GM18505 (cell line): Measurements from ENCODE around the gene MRPL27.
"Not testable (repeated sequence)": the region's sequence is repeated elsewhere in the genome, so short reads cannot be mapped to it uniquely, and the experiment has no call there.

Experiments used
- ATAC-seq: cut with Tn5 transposase; IDR thresholded peaks from one replicate; pipeline ENCODE4 v1.9.1; 2021; ENCODE audit not compliant: unreplicated experiment
- POLR2A ChIP-seq: IDR thresholded peaks from 4 replicates; pipeline ENCODE4 v1.6.1; 2011; ENCODE audit warnings: borderline replicate concordance; ENCODE audit not compliant: insufficient read depth, insufficient read length; ENCODE audit errors: extremely low read depth

Gene MRPL27

DNA sequence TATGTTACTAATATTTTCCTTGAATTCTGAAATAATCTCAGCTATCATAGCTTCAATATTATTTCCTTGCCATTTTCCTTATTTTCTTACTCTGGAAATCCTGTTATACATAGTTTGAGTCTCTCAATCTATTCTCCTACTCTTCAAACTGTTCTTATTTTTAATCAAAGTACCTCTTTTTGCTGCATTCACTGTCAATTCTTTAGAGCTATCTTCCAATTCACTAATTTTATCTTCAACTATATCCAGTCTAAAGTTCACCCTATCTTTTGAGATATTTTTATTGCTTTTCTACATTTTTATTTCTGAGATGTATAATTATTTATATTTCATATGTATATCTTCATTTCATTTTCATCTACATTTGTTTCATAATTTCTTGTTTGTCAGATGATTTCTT is 34.3 kb downstream of the MRPL27 start:
- TF ChIP-seq POLR2A = no peak
- no peak for ATAC-seq

DNA sequence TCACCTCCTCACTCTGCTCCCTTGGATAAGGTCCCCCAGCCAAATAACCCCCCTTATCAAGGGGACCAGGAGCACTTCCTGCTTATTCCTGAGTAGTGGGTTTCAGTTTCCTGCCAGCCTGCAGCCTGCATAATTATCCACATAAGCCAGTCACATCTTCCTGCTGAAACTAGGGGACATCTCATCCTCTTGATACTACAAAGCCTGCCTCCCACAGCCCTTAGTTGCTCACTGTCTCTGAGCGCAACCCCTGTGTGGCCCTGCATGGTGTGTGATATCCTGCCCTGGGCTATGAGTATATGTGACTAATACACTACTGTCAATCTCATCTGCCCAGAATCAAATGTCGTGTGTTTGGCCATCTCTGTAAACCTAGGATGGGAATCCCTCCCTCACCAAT is 35.0 kb downstream of the MRPL27 start:
- no peak for TF ChIP-seq POLR2A
- ATAC-seq = no peak

DNA sequence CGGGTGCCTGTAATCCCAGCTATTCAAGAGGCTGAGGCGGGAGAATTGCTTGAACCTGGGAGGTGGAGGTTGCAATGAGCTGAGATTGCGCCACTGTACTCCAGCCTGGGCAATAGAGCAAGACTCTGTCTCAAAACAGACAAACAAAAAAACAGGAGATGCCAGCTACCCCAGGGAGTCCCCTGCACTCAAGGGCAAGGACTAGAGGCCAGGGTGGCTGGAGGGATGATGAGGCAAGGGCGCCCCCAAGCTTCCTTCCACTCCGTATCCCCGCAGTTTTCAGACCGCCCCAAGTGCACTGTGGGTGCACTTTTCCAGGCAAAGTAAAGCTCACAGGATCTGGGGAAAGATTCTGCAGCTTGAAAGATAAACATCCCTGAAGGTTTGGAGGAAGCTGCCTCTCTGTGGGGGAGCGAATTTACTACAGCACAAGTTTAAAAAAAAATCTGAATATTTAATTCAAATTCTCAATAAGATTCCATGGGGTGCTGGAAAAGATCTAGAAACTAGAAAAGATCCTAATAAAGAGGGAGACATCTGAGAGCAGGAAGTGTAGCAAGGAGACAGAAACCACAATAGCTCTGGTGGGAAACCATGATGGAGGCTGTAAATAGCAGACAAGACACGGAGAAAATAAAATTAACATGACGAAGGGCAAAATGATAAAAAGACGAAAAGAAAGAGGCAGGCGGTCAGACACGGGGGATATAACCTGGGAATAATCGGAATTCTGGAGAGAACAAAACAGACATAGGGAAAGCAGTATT is 39.5 kb downstream of the MRPL27 start:
- ATAC-seq = not testable (repeated sequence)

DNA sequence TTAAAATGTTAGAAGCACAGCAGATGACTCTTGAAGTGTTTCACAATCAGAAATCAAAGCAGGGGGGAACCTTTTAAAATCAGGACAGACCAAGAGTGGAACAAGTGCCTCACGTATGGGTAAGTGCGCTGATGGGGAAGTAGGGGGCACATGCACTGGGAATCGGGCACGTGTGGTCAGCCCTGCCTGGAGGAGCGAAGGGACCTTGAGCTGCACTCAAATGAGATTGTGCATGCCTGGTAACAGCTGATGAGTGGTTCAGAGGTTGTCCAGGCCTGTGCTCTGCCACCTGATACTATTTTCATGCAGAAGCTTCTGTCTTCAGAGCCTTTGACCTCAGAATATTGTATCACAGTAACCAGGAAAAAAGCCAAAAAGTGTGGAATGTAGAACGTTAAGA is 40.8 kb downstream of the MRPL27 start:
- no peak for ATAC-seq
- no peak for TF ChIP-seq POLR2A

DNA sequence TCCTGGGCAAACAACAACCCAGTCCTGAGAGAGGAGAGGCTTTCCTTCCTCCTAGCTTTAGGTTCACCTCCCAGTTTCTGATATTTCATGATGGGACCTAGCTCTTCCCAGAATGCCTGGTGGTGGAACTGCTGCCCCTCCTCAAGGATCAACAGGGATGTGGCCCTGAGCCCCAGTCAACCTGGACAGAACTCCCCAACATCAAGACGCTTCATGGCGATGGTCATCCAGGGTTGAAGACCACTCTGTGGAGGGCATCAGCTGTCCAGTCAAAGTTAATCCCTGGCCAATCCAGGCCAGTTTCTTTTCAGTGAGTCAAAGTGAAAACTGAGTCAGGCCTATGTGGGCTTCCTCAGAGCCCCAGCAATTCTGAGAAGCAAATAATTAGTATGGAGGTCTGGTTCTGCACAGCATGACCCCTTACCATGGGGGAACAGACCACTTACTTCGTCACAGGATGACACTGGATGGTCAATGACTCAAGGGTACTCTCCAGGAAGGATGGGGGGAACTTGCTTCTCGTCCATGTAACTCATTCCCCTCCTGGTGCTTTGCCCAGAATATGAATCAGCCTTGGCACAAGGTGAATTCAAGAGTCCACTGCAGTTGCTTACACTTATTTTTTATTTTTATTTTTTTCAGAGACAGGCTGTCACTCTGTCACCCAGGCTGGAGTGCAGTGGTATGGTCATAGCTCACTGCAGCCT is 41.7 kb downstream of the MRPL27 start:
- no peak for ATAC-seq
- no peak for TF ChIP-seq POLR2A

DNA sequence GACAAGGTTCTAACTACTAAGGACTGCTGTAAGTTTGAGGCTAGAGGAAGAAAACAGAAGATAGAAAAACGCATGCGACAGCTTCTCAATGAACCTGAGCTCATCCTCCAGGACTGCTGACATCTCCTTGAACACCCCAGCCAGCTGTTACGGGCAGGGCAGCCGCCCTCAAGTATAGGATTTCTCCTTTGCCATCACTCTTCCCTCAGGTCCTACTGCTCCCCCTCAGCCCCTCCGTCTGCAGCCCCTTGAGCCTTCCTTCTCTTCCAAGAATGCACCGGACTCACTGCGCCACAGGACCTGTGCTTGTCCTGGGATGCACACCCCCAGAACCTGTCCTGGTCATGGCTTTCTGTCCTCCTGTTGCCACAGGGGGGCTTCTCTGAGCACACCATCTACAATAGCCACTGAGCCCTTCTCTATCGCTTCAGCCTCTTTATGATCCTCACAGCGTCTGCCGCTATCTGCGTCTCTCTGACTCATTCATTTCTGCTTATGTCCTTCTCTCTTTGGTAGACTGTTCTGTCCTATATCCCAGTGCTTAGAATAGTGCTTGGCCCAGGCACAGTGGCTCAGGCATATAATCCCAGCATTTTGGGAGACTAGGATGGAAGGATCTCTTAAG is 42.7 kb downstream of the MRPL27 start:
- no peak for TF ChIP-seq POLR2A
- ATAC-seq = no peak

DNA sequence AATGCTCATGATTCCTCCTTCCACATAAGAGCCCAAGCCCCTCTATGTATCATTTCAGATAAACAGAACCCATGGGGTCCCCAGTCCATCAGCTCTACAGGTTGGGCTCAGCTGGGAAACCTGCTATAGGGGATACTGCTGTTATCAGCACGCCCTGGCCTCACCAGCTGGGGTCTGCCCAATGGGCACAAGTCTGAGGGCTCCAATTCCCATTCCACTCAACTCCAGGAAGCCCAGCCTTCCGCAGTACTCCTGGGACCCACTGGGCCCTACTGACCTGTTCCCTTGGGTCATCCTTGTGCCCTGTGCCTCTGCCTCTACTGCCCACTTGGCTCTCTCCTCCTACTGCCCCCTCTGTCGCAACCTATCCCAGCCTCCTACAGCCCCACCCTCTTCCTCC is 43.3 kb downstream of the MRPL27 start:
- ATAC-seq = no peak
- no peak for TF ChIP-seq POLR2A

DNA sequence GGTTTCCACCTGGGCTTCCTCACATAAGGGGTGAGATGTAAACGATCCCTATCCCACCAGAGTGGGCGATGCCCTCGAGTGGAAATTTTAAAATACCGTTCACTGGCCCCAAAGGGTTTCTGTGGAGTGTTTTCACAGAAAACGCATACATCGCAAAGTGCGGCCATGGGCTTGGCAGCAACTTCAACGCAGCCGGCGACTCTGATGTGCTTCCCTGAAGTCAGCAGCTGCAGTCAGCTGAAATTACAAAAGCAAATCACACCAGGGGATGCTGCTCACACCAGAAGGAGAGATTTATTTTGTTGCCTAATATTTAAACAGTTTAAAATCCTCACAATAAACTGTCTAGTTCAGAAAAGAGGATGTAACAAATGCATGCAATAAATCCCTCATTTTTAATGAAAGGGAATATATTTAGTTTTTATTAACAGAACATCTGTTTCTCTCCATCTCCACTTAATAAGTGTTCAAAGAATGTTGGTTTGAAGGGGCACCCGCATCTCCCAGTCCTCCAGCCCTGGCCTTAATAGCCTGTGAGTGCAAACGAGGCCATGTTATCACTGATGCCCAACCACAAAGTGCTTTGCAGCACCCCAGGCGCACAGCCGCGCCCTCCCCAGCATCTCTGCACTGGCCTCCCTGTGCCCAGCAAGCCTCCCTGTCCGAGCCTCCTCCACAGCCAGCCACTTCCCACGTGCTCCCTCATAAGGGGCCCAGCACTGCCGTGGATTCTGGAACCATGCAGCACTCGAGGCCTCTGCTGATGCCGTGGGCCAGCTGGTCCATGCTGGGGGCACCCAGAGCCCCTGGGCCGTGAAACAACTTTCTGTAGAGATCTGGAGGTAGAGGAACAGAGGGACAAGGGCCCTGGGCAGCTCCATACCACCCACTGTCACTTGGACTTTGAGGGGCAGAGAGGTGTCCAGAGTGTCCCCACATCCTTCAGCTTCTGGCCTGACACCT is 44.3 kb downstream of the MRPL27 start:
- ATAC-seq = no peak
- TF ChIP-seq POLR2A = no peak

DNA sequence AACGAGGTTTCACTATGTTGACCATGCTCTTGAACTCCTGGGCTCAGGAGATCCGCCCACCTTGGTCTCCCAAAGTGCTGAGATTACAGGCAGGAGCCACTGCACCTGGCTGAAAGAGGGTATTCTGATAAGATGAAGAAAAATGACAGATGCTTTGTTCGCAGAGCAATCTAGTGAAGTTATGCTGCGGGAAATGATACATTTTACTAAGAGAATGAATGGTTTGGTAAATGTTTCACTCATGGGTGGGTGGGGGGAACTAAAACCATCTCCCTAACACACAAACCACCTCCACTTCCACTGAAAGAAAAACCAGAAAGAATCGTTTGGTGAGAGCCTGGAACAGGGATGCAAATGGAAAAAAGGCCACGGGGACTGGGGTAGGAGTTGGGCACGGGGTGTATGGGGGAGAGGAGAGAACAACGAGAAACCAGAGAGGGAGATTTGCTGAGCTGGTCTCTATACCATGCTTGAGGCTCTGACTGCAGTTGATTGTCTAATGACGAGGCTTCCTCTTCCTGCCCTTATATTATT is 46.1 kb downstream of the MRPL27 start:
- TF ChIP-seq POLR2A = no peak

DNA sequence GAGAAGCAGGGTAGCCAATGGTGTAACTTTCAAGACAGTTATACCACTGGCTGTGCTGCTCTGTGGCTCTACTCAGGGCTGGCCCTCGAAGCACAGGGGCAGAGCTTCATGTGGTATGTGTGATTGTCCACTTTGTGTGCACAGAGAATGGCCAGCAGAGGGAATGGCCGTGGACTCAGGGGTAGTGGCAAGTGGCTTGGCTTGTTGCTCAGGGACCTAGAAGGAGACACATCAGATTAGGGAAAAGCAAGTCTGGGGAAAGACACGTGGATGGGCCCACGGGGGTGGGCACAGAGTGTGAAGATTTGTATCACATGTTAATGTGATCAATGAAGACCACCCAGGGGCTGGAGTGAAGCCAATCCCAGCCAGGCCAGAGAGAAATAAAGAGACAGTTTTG is 47.1 kb downstream of the MRPL27 start:
- ATAC-seq = no peak
- no peak for TF ChIP-seq POLR2A

More for the DNA sequence above, 46.1 kb downstream of the MRPL27 start:
- no peak for ATAC-seq

DNA sequence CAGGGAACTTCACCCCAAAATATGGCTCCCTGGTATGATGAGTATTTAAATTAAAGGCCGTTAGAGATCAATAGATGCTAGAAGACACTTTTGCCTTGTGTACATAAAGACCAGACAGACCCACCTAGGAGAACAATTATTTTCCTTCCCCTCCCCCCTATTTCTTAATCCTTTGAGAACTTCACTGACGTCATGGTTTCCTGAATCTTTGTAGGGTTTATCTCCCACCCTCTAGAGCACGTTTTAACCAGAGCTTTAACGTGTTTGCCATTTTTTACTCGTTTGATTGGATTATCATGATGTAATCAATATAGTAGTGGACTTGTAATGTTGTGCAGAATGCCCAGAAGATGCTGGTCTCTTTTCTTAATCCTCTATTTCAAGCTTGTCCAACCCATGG is 49.9 kb downstream of the MRPL27 start:
- TF ChIP-seq POLR2A = no peak
- ATAC-seq = no peak

DNA sequence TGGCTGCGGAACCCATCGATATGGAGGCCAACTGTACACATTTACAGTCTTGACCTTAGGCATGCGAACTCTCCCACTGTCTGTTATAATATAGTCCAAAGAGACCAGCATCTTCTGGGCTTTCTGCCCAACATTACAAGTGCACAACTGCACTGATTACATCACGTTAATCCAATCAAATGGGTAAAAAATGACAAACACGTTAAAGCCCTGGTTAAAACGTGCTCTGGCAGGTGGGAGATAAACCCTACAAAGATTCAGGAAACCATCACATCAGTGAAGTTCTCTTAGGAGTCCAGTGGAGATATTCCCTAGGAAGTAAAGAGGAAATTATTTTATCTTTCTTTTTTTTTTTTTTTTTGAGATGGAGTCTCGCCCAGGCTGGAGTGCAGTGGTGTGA is 50.7 kb downstream of the MRPL27 start:
- TF ChIP-seq POLR2A = no peak
- ATAC-seq = no peak
